Spleen (tissue), 11 donors: ENCODE measurements around the gene GNG4. TPM values are rescaled to one million over a fixed set of nuclear protein-coding genes. Genes with fewer than 3 reads are reported as not detected.
A peak's percentile ranks its signal among the peaks of the same experiment; 100 is the strongest.

Experiments
- DNase-seq: peaks from one replicate; pipeline ENCODE4 v3.0.0-alpha.2; 2020
- H3K27ac ChIP-seq, 8 donors: fragments of 200-600 bp; sonication (generic) in 7 of 8; 1 replicate in 4 of 8; 2 replicates in 4 of 8; pipeline versions ENCODE4 v1.5.0 to v1.8.0; 2016 to 2021; ENCODE audit warnings: inconsistent platforms in 4 of 8, mild to moderate bottlenecking in 4 of 8, moderate library complexity in 1 of 8
- H3K27me3 ChIP-seq, 7 donors: fragments of 200-600 bp; sonication (generic) in 6 of 7; replicated peaks in 1 of 7; 1 replicate in 4 of 7; 2 replicates in 3 of 7; pipeline versions ENCODE4 v1.5.0 to v1.8.0; 2016 to 2021; ENCODE audit warnings: inconsistent platforms in 3 of 7, mild to moderate bottlenecking in 1 of 7
- H3K36me3 ChIP-seq, 6 donors: fragments of 200-600 bp; sonication (generic) in 5 of 6; 1 replicate in 4 of 6; 2 replicates in 2 of 6; pipeline versions ENCODE4 v1.5.0 to v1.8.0; 2016 to 2021; ENCODE audit warnings: inconsistent platforms in 2 of 6
- H3K4me1 ChIP-seq, 6 donors: fragments of 200-600 bp; sonication (generic) in 5 of 6; 1 replicate in 3 of 6; 2 replicates in 3 of 6; pipeline versions ENCODE4 v1.5.0 to v1.8.0; 2016 to 2021; ENCODE audit warnings: inconsistent platforms in 3 of 6
- H3K4me3 ChIP-seq, 8 donors: fragments of 200-600 bp; sonication (generic) in 7 of 8; 1 replicate in 4 of 8; 2 replicates in 4 of 8; pipeline versions ENCODE4 v1.5.0 to v1.8.0; 2016 to 2021; ENCODE audit warnings: inconsistent platforms in 4 of 8, mild to moderate bottlenecking in 4 of 8, moderate library complexity in 2 of 8
- H3K9me3 ChIP-seq, 8 donors: fragments of 200-600 bp; sonication (generic) in 7 of 8; 1 replicate in 4 of 8; 2 replicates in 4 of 8; pipeline versions ENCODE4 v1.5.0 to v1.8.0; 2016 to 2021; ENCODE audit warnings: inconsistent platforms in 4 of 8
- CTCF ChIP-seq, 11 experiments: fragments of 200-600 bp in 7 of 11; fragments of 450-650 bp in 4 of 11; sonication (generic) in 4 of 11; IDR thresholded peaks in 8 of 11; conservative IDR thresholded peaks in 3 of 11; 1 replicate in 7 of 11; 2 replicates in 4 of 11; pipeline versions ENCODE4 v1.4.0 to v1.8.0; 2016 to 2021; ENCODE audit warnings: antibody characterized with exemption in 11 of 11, inconsistent platforms in 4 of 11, mild to moderate bottlenecking in 1 of 11
- POLR2A ChIP-seq, 3 donors: fragments of 450-650 bp; IDR thresholded peaks; one replicate each; pipeline ENCODE4 v1.5.1; 2017; ENCODE audit warnings: antibody characterized with exemption in 3 of 3, mild to moderate bottlenecking in 1 of 3
- POLR2AphosphoS5 ChIP-seq, 3 donors: sonication (generic); formaldehyde crosslinking; IDR thresholded peaks; one replicate each; pipeline ENCODE4 v1.5.1; 2017; ENCODE audit warnings: antibody characterized with exemption in 3 of 3
- WGBS, 5 donors: extraction: QIAGEN DNeasy Blood & Tissue Kit in 3 of 5; methylation state at CpG; one replicate each; pipeline versions ENCODE4 v1.1.5 to v1.1.7; 2013 to 2018; 5-methylcytosine and 5-hydroxymethylcytosine counted together
- intact Hi-C: fragments of 100-400 bp; cut with DNase I; formaldehyde crosslinking; loops from one replicate; pipeline ENCODE4 v1.15.0; 2023; ENCODE audit warnings: low total_unique reads
- polyA plus RNA-seq, 3 donors: library from polyadenylated mRNA; stranded (reverse); fragments of 200-250 nt; gene quantifications; one replicate each; pipeline ENCODE4 v1.2.1, GENCODE V29; 2013
- total RNA-seq, 7 donors: library from RNA; depleted of rRNA in 3 of 7; stranded (reverse); fragments of >200 nt in 3 of 7; fragmentation: NEBNext Ultra II Directional in 4 of 7; extraction: Animal tissue kit (Norgen Biotek cat#: 25700) in 4 of 7; gene quantifications; one replicate each; pipeline versions ENCODE4 v1.1.0 to v1.2.1, GENCODE V29; 2016 to 2021
- donor health status: healthy with polysubstance abuse.
- donor health status: DM: no; HTN: no; CAD: no; lungs with moderate emphysema.
- donor health status: DM: no; HTN: no; CAD: no.
- donor health status: Bipolar disorder and iron deficiency.
- donor health status: healthy.
- donor health status: DM: no; HTN: no; CAD: no.
- donor health status: DM: yes; HTN: yes; CAD: no.

Gene GNG4
- total and polyA plus RNA-seq, 10 donors = 0.13 to 0.65 (median 0.18) TPM; not detected in 6

GRCh38 chr1:235657747-235658526 lies 8.4 kb upstream of the GNG4 start:
- intact Hi-C loops = no loop called here
- 39 to 69% (median 54%) methylated on average over 5 of the region's 5 CpGs for WGBS, 5 donors
- peaks cover 0 to 37% (median 21%) of the 10 kb centered on the region in 6 donors for H3K36me3 ChIP-seq
- peaks cover 0 to 5% (median 0%) of the 10 kb centered on the region in 8 donors for H3K9me3 ChIP-seq
- TF ChIP-seq CTCF (IDR thresholded peaks at IDR 0.05 in 8 of 11, conservative IDR thresholded peaks at IDR 0.05 in 3 of 11) = no peak
- TF ChIP-seq POLR2A (IDR thresholded peaks at IDR 0.05) = no peak
- no peak for TF ChIP-seq POLR2AphosphoS5 (IDR thresholded peaks at IDR 0.05)
- no peak overlapping the region for H3K4me3 ChIP-seq
- no peak overlapping the region for H3K27ac ChIP-seq
- peaks cover 0 to 27% (median 9%) of the 10 kb centered on the region in 7 donors for H3K27me3 ChIP-seq
- no peak for DNase-seq
- H3K4me1 ChIP-seq = no peaks in the 10 kb centered on the region

GRCh38 chr1:235657269-235657668 lies 7.7 kb upstream of the GNG4 start:
- H3K36me3 ChIP-seq = peaks cover 0 to 31% (median 14%) of the 10 kb centered on the region in 6 donors
- intact Hi-C loops = no loop called here
- peaks cover 0 to 33% (median 14%) of the 10 kb centered on the region in 7 donors for H3K27me3 ChIP-seq
- 85 to 94% (median 93%) methylated on average over 5 of the region's 5 CpGs for WGBS, 5 donors
- H3K4me3 ChIP-seq = no peak overlapping the region
- DNase-seq = no peak
- TF ChIP-seq POLR2A (IDR thresholded peaks at IDR 0.05) = no peak
- H3K9me3 ChIP-seq = peaks cover 0 to 5% (median 0%) of the 10 kb centered on the region in 8 donors
- no peaks in the 10 kb centered on the region for H3K4me1 ChIP-seq
- H3K27ac ChIP-seq = no peak overlapping the region

- Histone ChIP-seq H3K4me1 (peaks cover 12 to 34% (median 25%) of the 10 kb centered on the region in 6 donors), H3K27me3 (peaks cover 7 to 82% (median 63%) of the 10 kb centered on the region in 7 donors), H3K4me3 (no peak overlapping the region), H3K36me3 (no peaks in the 10 kb centered on the region), H3K27ac (no peak overlapping the region), H3K9me3 (peaks cover 0 to 5% (median 0%) of the 10 kb centered on the region in 8 donors)
- intact Hi-C loops = no loop called here
- 91 to 95% (median 94%) methylated on average over 11 of the region's 11 CpGs for WGBS, 5 donors
- DNase-seq = peak; percentile 16
- TF ChIP-seq POLR2A (IDR thresholded peaks at IDR 0.05) (no peak), CTCF (IDR thresholded peaks at IDR 0.05 in 8 of 11, conservative IDR thresholded peaks at IDR 0.05 in 3 of 11) (no peak), POLR2AphosphoS5 (IDR thresholded peaks at IDR 0.05) (no peak)
Observed at GRCh38 chr1:235652364-235652763, 2.8 kb upstream of the GNG4 start.

GRCh38 chr1:235651170-235651806 lies 1.7 kb upstream of the GNG4 start:
- H3K4me3 ChIP-seq = peak overlapping the region in 2 of 8 donors; percentile 50 to 77
- TF ChIP-seq POLR2A (IDR thresholded peaks at IDR 0.05) (no peak), CTCF (IDR thresholded peaks at IDR 0.05 in 8 of 11, conservative IDR thresholded peaks at IDR 0.05 in 3 of 11) (no peak), POLR2AphosphoS5 (IDR thresholded peaks at IDR 0.05) (no peak)
- H3K27ac ChIP-seq = no peak overlapping the region
- H3K9me3 ChIP-seq = peaks cover 0 to 5% (median 0%) of the 10 kb centered on the region in 8 donors
- intact Hi-C loops = no loop called here
- 31 to 43% (median 36%) methylated on average over 10 of the region's 10 CpGs for WGBS, 5 donors
- peaks cover 12 to 34% (median 25%) of the 10 kb centered on the region in 6 donors for H3K4me1 ChIP-seq
- no peaks in the 10 kb centered on the region for H3K36me3 ChIP-seq
- peak; percentile 6 for DNase-seq
- peaks cover 7 to 93% (median 67%) of the 10 kb centered on the region in 7 donors for H3K27me3 ChIP-seq
